ENCODE results near the gene VASP. TPM values are rescaled to one million over a fixed set of nuclear protein-coding genes. Genes with fewer than 3 reads are reported as not detected.

Gene VASP
- total and polyA plus RNA-seq, 2 of the 13 experiments (the other 11 are each of a cell fraction or from before 2014, with no cell fraction given), result 41.8 to 67.1 TPM

DNA sequence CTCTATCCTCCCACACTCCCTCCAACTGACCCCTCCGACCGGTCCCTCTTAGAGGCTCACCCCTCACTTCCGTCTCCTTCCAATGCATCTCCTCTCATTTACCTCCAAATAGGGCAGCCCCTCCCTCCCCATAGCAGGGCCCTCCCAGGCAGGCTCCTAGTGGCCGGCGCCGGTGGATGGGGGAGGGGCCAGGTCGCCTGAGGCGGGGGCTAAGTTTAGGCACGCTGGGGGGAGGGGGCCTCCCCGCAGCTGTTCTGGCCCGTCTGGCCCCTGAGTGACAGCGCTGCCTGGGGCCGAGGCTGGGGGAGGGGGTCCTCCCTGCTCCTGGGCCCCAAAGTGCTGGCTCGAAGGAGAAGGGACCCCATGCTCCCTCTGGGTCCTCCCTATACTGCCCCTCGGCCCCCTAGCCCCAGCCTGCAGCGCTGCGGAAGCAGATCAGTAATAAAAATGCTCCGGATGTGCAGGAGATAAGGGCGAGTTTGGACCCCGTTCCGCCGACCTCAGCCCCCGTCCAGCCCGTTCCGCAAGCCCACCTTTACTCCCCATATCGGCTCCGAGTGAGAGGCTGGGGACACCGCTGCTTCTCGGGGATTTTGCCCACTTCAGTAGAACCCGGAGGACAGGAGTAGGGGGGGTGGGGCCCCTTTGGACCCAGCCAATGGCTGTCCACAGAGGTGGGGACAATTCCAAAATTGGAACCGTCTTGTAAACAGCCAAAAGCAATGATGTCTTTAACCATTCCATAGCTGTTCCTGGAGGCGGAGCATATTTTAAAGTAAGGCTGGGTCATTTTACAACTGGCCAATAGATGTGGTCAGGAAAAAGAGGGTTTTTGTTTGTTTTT lies 14.4 kb upstream of the VASP start (continued):
- TF ChIP-seq SP1 (IDR thresholded peaks at IDR 0.05) (no peak), SP1 (CRISPR knock-in tag; IDR thresholded peaks at IDR 0.05) (0 out of 2 replicates have a peak, but pooled peaks have one; percentile 27), ZNF547 (CRISPR knock-in tag; IDR thresholded peaks at IDR 0.05) (peak; percentile 42), DR1 (CRISPR knock-in tag; IDR thresholded peaks at IDR 0.05) (0 out of 2 replicates have a peak, but pooled peaks have one; percentile 19), HNRNPL (IDR thresholded peaks at IDR 0.05; ENCODE audit: low read depth, low read length) (no peak), ZBTB20 (CRISPR knock-in tag; IDR thresholded peaks at IDR 0.05; ENCODE audit: borderline replicate concordance, low read depth) (no peak; the same call in 1 of the 2 replicates), ZNF235 (CRISPR knock-in tag; IDR thresholded peaks at IDR 0.05; ENCODE audit: borderline replicate concordance) (no peak), ZBTB8A (CRISPR knock-in tag; IDR thresholded peaks at IDR 0.05; ENCODE audit: borderline replicate concordance, low read depth) (no peak), SP5 (CRISPR knock-in tag; IDR thresholded peaks at IDR 0.05; ENCODE audit: borderline replicate concordance, low read depth) (no peak), PTBP1 (IDR thresholded peaks at IDR 0.05; ENCODE audit: low read depth, low read length, poor library complexity, severe bottlenecking) (no peak), KDM5B (CRISPR knock-in tag; IDR thresholded peaks at IDR 0.05; ENCODE audit: borderline replicate concordance) (0 out of 2 replicates have a peak, but pooled peaks have one; percentile 24), PHF21A (CRISPR knock-in tag; IDR thresholded peaks at IDR 0.05) (peak; percentile 59; the same call in 1 of the 2 replicates), SRSF1 (optimal IDR thresholded peaks at IDR 0.05; ENCODE audit: low read depth, low read length) (peak; percentile 41), SRSF4 (IDR thresholded peaks at IDR 0.05; ENCODE audit: low read depth, low read length, poor library complexity, severe bottlenecking) (no peak), RBAK (CRISPR knock-in tag; IDR thresholded peaks at IDR 0.05) (no peak), ZNF225 (CRISPR knock-in tag; IDR thresholded peaks at IDR 0.05) (no peak), DNMT3B (CRISPR knock-in tag; conservative IDR thresholded peaks at IDR 0.05) (no peak), FOXK1 (CRISPR knock-in tag; IDR thresholded peaks at IDR 0.05; ENCODE audit: borderline replicate concordance, low read depth) (peak; percentile 61; the same call in 1 of the 2 replicates), XBP1 (CRISPR knock-in tag; IDR thresholded peaks at IDR 0.05) (no peak), FOXC1 (CRISPR knock-in tag; IDR thresholded peaks at IDR 0.05; ENCODE audit: borderline replicate concordance) (0 out of 2 replicates have a peak, but pooled peaks have one; percentile 31), CEBPB (IDR thresholded peaks at IDR 0.05; ENCODE audit: borderline replicate concordance, low read depth, low read length) (no peak), ZNF350 (CRISPR knock-in tag; IDR thresholded peaks at IDR 0.05; ENCODE audit: borderline replicate concordance, low read depth) (no peak), ZNF616 (CRISPR knock-in tag; IDR thresholded peaks at IDR 0.05; ENCODE audit: low read depth) (no peak), KDM1A (CRISPR knock-in tag; IDR thresholded peaks at IDR 0.05) (no peak), ZNF121 (CRISPR knock-in tag; IDR thresholded peaks at IDR 0.05) (no peak), ZNF652 (CRISPR knock-in tag; IDR thresholded peaks at IDR 0.05; ENCODE audit: borderline replicate concordance, low read depth) (peak; percentile 89), ZSCAN30 (CRISPR knock-in tag; IDR thresholded peaks at IDR 0.05) (no peak), ZNF274 (CRISPR knock-in tag; IDR thresholded peaks at IDR 0.05) (no peak), AKAP8 (CRISPR knock-in tag; IDR thresholded peaks at IDR 0.05) (no peak)
- TF ChIP-seq, protein P1, sequence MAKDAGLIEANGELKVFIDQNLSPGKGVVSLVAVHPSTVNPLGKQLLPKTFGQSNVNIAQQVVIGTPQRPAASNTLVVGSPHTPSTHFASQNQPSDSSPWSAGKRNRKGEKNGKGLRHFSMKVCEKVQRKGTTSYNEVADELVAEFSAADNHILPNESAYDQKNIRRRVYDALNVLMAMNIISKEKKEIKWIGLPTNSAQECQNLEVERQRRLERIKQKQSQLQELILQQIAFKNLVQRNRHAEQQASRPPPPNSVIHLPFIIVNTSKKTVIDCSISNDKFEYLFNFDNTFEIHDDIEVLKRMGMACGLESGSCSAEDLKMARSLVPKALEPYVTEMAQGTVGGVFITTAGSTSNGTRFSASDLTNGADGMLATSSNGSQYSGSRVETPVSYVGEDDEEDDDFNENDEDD (CRISPR knock-in tag; IDR thresholded peaks at IDR 0.05; ENCODE audit: borderline replicate concordance), result no peak
